NOMO-1 (cell line): ENCODE data around the gene MAPK8.

Experiments used
- DNase-seq, 2 experiments: peaks; one replicate each; lab custom pipeline; 2025; ENCODE audit not compliant: unreplicated experiment in 2 of 2; lab: John Stamatoyannopoulos, UW

The MAPK8 gene

DNA sequence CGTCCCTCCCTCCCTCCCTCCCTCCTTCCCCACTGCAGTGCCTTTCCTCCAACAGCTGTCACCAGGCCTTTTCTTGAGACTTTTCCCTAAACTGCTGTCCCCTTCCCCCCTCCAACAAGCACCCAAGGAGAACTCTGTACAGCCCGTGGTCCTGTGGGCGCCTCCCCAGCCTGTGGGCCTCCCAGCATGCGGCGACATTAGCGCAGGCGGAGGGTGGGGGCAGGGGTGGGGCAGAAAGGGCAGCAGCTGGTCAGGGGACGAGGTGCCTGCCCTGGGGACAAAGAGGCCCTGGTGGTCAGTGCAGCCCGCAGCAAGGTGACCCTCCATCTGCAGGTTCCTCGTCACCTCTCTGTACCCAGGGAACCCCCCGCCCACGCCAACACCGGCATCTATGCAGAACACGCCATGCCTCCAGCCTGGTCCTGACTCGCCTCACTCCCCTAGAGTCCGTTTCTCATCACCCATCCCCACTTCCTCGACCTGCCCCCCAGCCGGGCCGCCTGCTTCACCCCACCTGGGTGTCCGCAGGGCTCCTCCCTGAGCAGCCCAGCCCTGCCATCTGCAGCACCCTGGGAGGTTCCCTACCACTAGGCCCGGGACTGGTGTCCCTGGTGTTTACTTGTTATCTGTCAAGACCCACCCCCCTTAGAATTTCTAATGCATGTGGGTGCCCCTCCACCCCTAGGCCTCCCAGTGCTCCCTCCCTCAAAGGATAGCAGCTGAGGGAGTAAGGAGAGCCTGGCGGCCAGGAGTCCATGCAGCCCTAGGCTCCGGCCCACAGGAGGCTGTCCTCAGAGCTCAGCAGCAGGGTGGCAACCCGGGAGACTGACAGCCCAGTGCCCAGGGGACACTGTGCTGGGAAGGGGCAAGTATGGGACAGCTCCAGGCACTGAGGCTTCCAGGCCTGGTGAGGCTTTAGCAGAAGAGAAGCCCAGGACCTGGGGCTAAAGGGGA lies 150.6 kb downstream of the MAPK8 start:
- no peak for DNase-seq

DNA sequence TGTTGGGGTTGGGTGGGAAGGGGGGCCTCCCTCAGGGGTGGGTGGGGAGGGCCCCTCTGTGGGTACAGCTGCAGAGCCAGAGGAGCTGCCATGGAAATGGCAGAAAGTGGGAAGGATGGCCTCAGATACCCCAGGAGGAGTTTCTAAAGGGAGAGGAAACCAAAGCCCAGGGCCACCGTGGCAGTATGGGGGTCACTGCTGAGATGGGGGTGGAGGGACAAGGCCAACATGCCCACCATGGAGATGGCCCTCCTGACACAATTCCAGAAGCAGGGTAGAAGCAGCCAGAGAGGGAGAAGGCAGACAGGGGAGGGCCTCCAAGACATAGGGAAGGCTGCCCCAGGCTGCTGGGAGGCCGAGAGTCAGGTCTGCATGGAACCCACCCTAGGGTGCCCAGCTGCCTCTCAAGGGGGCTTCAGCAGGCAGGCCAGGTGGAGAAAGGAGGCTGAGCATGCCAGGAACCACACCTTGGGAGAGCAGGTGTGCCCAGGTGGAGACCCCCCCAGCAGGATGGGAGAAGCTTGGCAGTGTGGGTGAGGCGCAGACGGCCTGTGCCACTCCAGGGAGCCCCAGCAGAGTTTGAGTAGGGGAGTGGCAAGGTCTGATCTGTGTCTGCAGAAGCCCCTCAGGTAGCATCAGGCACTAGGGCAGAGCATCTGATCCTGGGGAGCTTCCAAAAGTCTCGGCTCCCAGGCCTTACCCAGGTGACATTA lies 151.6 kb downstream of the MAPK8 start:
- DNase-seq = no peak

DNA sequence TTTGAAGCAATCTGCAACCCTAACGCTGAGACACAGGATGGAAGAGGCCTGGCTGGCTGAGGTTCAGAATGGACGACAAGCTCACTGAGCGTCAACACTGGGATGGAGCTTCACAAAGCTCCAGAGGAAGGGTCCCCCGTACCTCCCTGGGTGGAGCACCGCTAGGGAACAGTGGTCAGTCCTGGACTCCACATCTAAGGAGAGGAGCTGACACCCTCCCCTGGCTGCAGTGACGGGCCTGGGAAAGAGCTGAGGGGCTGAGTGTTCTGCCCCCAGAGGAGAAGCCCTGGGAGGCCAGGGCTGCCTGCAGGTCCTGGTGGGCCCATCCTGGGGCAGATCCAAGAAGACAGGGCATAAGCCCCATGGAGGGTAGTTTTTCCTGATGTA lies 152.2 kb downstream of the MAPK8 start:
- DNase-seq = no peak

DNA sequence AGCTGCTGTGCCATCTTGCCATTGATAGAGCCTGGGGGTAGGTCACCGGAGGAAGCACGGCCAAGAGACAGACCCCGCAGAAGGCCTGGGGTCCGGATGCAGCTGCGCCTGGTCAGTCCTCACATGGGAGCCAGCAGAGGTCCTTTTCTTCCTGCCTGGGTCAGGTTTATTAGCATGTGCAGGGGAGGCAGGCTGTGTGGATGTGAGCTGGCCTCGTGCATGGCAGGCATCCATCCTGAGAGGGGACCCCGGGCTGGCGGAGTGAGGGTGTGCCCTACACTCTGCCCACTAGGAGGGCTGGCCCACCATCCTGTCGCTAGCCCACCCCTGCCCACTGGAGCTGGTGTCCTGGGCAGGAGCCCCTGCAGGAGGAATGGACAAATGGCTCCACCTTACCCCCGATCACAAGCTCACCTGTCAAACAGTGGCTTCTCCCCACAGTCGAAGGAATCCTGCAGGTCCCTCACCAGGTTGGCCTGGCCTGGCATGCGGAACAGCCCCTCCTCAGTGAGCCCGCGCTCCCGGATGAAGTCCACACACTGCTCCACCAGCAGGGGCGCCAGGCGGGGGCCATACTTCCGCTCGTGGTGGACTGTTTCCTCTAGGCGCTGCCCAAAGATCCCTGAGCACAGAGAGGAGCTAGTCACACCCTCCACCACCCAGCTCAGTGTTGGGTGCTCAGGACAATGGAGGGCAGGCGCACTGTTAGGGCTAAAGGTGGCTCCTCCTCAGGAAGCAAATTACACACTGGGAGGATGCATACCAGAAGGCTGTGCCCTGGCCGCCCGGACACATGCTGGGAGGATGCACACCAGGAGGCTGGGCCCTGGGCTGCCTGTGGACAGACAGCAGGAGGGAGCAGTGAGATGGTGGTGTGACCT lies 153.0 kb downstream of the MAPK8 start:
- no peak for DNase-seq

DNA sequence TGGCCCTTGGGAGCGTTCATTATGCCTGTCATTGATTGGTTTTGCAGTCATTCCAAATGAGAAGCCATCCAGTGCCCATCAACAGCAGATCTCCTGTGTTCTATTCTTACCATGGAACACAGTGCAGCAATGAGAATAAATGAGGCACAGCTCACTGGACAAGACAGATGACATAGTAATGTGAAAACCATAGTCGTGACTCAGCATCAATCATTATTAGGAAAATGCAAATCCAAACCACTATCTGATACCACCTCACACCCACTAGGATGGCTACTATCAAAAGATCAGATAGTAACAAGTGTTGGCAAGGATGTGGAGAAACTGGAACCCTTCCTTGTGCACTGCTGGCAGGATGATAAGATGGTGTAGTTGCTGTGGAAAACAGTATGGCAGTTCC lies 153.7 kb downstream of the MAPK8 start:
- DNase-seq = no peak

DNA sequence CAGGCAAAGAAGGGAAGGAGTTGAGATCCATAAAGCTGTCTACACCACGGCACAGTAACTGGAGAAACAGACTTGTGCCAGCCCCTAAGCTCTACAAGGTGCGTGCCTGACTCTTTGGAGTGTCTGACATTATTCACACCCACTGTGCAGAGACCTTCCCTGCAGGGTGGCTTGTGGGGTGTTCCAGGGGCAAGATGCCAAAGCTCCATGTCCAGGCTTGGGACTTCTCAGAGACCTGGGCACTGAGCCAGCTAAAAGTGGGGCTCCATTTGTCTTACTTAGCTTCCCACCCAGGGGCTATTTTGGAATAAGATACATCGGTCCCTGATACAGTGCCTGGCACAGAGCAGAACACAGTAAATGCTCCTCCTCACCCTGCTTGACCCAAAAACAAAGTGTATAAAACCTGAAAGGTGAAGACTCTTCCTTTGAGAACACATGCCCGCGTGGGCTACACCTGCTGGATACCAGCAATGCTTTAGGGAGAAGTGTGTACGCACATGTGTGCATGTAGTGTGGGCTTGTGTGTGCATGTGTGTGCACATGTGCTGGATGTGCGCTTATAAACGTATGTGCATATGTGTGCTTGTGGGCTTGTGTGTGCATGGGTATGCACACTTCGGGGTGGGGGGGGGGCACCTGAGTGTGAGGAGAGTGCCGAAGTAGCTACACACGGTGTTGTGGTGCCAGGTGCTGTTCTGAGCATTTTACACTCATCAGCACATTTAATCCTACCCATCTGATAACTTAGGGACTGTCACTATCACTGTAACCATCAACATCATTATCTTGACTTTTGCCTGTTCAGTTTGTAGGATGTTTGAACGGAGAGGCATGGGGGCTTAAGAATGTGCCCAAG lies 155.4 kb downstream of the MAPK8 start:
- no peak for DNase-seq

DNA sequence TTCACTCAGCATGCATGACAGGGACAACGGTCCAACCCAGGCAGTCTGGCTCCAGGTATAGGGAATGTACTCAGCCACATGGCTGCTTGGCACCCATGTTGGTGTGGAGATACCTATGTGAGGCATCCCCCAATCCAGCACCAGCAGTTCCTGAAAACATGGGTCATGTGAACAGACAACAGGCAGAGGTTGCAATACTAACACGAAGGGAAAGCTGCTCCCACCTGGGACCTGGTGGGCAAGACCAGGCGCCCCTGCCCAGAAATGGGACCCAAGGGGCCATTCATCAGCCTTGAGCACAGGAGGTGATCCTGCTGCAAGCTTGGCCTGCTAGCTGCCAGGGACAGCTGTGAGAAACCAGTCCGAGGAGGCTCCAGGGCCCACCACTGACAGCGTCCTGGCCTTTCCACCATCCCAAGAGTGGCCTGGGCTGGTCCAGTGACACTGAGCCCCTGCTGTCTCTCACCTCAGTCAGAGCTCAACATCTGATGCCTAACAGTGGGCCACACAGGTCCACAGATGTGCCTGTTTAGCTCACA lies 156.1 kb downstream of the MAPK8 start:
- DNase-seq = no peak

DNA sequence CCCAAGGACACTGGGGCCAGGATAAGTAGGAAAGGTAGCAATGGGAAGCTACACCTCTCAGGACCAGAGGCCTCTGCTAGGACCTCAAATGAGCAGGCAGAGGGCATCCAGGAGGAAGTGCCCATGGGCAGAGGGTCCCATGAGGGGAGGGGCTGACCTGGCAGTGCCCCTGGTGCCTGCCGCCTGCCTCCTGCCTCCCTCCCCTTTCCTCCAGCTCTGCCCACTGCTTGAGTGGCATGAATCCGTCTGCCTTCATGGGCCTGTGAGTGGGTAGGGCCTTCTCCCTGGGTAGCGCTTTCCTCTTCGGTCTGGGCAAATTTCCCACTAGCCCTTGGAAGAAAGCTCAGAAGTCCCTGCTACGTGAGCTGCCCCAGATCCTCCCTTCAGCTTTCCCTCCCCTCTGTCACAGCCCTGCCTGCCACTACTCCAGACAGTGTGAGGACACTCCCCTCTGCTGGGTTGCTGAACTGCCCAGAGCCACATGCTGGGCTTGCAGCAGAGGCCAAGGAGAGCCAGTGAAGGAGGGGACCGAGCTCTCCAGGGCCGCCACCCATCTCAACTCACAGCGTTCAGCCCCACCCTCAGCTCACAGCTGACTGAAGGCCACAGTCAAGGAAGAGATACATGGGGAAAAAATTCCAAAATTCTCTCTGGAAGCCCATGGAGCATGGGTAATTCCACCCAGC lies 157.0 kb downstream of the MAPK8 start:
- no peak for DNase-seq

DNA sequence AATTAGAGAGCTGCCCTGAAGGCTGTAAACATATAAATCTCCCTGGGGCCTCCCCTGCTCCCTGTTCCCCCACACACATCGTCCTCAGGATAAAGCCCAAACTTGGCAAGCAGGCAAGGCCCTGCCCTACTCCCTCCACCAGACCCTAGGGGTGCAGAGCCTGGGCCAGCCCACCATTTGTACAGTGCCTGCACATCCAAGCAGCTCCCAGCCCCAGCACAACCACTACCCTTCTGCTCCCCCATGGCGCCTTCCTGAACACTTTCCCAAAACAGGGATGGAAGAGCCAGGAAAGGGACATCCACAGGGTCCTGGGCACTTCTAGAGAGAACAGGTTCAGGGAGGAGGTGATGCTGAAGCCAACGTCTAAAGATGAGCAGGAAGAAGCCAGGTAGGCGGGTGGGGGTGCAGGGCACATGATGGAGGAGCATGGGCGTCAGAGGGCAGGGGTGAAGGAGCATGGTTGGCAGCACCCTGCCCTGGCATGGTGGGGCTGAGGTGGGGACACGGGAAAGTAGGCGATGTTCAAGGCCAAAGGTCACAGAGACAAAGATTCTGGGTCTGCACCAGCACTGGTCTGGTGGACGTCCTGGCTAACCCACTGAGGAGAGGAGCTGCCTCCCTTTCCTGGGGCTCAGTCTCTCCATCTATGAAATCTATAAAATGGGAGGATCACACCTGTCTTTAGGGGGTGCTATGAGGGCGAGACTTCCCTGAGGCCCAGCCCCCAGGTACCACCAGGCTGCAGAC lies 157.8 kb downstream of the MAPK8 start:
- DNase-seq = no peak

DNA sequence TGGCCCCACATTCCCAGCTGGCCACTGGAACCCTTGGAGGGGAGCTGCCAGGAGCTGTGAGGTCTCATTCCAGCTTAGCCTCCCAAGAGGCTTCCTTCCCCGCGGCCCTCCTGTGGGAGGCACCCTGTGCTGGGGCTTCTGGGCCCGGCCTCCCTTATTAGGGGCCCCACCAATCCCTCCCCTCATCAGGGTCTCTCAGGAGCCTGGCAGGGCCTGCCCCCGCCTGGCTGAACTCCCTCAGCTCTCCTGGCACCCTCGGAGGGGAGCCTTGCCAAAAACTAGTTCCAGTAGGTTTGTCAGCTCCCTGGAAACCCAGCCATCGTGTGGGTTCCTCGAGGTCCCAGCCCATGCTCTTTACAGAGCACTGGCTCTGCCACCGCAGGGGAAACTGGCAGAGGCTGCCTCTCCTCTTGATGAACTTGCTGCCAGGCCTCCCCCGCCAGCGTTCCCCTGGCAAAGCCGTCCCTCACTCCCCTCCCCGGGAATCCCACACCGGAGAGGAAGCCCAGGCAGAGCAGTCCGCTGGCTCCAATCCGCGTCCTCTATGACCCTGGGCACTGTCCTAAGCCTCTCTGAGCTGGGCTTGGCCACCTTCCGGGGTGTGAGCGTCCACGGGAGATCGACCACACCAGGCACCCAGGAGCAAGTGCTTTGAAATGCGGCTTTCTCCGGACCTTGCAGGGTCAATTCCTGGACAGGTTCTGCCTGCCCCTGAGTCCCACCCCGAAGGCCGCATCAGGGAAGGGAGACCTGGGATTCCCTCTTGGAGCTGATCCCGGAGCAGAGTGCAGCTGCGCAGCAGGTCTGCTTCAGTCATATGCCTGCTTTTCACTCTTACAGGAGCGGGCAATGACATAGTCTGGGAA lies 158.6 kb downstream of the MAPK8 start:
- no peak for DNase-seq

DNA sequence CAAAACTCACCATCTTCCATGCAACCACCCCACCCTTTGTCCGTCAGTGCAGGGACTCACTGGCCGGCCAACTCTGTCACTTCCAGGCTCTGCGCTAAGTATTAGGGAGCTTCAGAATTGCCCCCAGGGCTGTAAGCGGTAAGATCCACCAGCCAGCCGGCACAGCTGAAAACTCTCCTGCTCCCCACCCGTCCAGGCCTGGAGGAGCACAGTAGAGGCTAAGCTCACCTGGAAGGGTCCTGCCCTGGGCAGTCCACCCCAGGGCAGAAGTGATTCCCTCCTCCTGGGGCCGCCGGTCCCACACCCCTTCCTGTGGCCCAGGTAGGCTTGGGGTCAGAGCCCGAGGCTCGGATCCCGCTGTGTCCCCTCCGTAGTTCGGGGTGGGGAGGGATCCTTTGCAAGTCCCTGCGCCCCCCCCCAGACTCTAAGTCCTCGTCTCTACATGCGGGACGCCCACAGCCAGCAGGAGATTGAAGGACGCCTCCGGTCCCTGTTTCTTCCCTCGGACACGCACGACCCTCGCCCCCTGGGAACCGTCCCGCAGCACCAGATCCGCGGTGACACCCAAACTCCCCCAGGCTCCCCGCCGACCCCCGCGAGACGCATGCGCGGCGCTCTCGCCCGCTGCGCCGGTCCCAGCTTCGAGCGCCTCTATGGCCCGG lies 159.5 kb downstream of the MAPK8 start:
- no peak for DNase-seq

DNA sequence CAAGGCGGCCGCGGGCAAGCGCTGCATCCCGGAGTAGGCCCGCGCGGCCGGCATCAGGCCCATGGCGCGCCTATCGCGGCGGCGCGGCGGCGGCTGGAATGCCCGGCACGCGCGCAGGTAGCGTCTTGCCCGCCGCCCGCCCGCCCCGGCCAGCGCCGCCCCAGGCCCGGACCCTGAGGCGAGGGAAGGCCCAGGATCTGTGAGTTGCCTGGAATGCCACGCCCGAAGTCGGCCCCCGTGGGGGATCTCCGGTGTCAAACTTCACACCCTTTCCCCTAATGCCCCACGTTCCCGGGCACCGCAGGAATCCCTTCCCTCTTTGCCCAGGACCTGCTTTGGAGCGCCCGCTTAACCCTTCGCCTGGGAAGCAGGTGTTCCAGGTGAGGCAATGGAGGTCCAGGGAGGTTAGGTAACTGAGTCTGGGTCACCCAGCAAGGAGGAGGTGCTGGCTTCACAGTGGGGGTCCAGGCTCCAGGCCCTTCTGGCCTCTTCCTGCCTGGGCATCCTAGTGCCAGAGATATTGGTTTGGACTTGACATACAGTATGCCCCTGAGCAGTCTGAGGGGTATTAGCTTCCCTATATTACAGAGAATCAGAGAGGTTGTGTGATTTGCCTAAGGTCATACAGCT lies 160.2 kb downstream of the MAPK8 start:
- DNase-seq = no peak

DNA sequence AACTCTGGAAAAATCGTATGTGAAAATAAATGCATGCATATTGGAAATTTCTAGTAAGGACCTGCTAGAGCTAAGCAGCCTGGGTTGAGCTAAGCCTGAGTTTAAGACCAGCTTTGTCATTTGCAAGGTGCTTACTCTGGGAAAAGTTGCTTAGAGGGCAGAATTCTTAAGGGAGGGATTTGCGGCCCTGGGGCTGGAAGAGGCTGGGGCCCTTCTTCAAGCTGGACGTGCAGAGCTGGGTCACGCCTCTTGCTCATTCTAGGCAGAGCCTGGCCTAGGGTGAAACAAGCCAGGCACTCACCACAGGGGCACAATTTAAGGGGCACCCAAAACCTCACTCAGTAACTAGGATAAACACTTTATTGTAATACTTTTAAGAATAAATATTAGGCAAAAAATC lies 161.2 kb downstream of the MAPK8 start:
- DNase-seq = no peak

DNA sequence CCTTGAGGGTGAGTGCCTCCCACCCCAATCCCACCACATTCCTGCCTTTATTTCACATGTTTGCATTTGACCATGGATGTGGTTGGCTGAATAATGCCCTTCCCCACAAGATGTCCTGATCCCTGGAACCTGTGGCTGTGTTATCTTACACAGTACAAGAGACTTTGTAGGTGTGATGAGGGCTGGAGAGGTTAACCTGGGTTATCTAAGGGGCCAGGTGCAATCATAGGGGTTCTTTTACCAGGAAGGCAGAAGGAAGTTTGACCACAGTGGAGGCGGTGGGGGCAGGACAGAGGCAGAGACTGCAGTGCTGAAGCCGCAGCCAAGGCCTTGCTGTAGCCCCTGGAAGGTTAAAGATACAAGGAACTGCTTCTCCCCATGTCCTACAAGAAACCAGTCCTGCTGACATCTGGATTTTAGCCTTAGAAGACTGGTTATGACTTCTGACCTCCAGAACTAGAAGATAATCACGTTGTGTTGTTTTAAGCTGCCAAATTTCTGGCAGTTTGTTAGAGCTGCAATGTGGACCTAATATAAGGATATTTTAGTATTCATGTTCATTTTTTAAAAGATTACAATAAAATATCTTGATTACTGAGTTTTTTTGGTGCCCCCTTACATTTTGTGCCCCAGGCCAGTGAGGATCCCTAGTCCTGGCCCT lies 161.8 kb downstream of the MAPK8 start:
- DNase-seq = no peak

DNA sequence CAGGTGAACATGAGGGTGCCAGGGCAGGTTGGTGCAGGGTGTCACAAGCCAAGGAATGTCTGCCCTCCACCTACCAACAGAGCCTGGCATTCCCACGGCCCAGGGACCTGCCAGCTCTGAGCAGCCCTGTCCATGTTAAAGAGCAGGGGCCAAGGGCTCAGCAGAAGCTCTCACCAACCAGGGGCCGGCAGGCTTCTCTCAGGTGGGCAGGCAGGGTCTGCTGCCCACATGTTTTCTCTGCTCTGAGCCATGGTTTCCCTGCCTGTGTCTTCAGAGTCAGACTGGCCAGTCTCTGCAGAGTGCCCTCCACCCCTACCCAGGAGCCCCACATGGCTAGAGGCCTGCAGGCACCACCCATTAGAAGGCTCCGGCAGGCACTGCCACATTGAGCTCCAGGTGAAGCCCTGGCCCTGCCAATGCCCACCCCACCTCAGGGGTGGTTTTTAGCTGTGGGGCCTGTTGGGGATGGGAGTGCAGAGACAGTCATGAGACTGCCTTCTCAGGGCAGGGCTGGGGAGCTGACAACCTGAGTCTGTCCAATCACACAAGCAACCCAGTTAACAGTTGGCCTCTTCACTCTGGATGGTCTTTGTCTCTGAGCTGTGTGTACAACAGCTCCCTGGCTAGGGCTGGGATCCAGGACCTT lies 162.5 kb downstream of the MAPK8 start:
- no peak for DNase-seq

DNA sequence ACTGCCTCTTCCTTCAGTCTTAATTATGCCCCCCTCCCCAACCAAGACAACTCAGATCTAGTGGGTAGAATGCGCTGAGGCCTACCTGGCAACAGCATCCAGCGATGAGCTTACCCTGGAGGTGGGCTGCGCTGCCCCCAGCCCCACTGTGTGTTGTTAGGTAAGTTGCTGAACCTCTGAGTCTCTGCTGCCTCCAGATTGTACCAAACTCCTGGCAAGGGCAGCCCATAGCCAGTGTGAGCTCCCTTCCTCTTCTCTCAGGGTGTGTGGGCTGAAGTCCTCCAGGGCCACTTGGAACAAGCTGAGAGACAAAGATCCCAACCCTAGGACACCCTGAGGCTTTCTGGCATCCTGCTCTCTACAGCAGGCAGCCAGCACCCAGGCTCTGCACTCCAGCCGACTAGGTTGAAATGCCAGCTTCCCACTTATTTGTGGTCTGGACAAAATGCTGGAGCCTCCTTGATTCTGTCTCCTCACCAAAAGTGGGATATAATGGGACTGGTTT lies 163.1 kb downstream of the MAPK8 start:
- DNase-seq = no peak
